Epithelial cell of proximal tubule (primary cell): ENCODE results near the gene TMEM271. TPM values are rescaled to one million over a fixed set of nuclear protein-coding genes. Genes with fewer than 3 reads are reported as not detected.

ENCODE experiments used
- DNase-seq: peaks from one replicate; pipeline ENCODE4 v3.0.0-alpha.2; 2011; ENCODE audit warnings: low read depth
- H3K4me3 ChIP-seq: 2 replicates; pipeline ENCODE4 v1.5.1; 2011; ENCODE audit warnings: low read depth, mild to moderate bottlenecking, low read length
- CTCF ChIP-seq: conservative IDR thresholded peaks from 2 replicates; pipeline ENCODE4 v1.5.1; 2012; ENCODE audit warnings: low read depth, mild to moderate bottlenecking, low read length
- total RNA-seq: library from RNA; depleted of rRNA; stranded (reverse); fragments of >200 nt; gene quantifications from 2 replicates; pipeline ENCODE4 v1.2.3, GENCODE V29; 2015

Gene TMEM271
- total RNA-seq, 1 donor from 2014 or later = not detected

- H3K4me3 ChIP-seq = no peak overlapping the region
- DNase-seq = no peak
- TF ChIP-seq CTCF = no peak
Observed at GRCh38 chr4:587671-588350, 11.7 kb upstream of the TMEM271 start.

- TF ChIP-seq CTCF = no peak
- H3K4me3 ChIP-seq = no peak overlapping the region
- DNase-seq = no peak
Observed at GRCh38 chr4:583820-584219, 7.7 kb upstream of the TMEM271 start.

- TF ChIP-seq CTCF = no peak
- DNase-seq = no peak
- no peak overlapping the region for H3K4me3 ChIP-seq
Observed at GRCh38 chr4:581753-582361, 5.8 kb upstream of the TMEM271 start.

DNA sequence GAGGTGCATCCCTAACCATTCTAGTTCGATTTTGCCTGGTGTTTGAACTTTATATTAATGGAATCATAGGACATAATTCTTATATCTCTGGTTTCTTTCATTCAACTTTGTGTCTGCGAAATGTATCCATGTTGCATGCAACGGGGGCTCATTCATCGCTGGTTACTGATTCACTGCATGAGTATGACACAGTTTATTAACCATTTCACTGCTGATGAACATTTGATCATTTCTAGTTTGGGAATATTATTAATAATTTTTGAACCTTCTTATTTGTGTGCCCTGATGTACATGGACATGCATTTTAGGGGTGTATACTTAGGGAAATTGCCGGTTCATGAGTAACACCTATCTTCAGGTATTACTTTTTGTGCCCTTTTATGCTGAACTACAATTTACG, 5.1 kb upstream of the TMEM271 start:
- DNase-seq = no peak
- TF ChIP-seq CTCF = no peak
- H3K4me3 ChIP-seq = no peak overlapping the region

GRCh38 chr4:579543-580175, 3.6 kb upstream of the TMEM271 start:
- no peak overlapping the region for H3K4me3 ChIP-seq
- TF ChIP-seq CTCF = no peak
- no peak for DNase-seq

DNA sequence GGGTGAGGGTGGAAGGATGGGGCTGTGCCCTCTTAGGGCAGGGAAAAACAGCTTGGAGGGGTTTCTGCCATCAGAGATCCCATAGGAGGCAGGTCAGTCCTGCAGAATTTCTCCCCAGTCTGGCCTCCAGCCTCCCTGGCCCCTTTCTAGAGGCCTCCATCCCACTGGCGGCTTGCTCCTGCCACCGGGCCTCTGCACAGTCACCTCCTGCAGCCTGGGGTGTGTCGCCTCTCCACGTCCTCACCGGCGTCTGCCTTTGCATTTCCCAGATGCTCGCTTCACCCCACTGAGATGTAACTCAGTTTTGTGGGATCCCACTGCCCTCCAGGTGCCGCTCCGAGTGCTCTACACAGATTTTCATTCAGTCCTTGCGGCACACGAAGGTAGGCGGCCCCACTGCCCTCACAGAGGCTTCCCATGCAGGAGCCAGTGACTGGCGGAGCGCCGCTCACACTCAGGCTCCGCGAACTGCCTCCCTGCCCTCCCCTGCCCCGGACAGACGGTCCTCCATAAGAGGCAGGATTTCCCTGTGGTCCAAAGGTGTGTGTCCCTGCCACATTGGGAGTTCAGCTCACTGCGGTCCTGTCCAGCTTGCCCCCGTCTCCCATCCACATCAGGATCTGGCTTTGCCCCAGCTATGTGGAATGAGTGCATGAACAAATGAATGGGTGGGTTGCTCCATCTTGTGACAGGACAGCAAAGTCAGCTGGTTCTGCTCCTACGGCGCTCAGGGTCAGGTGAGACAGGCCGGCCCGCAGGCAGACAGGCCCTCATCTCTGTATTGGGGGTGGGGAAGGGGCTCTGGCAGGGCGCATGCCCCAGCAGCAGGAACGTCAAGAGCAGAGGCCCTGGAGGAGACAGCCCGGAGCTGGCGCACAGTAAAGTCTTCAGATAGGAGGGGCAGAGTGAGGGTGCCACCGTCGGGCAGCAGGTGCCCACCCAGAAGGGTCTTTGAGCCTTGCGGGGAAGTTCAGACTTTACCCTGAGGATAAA, 2.7 kb upstream of the TMEM271 start:
- DNase-seq = no peak
- TF ChIP-seq CTCF = no peak
- no peak overlapping the region for H3K4me3 ChIP-seq
